Hindlimb muscle (tissue), 1 donor: ENCODE data around the gene UPF3B. TPM values are rescaled to one million over a fixed set of nuclear protein-coding genes. Genes with fewer than 3 reads are reported as not detected.
A peak's percentile ranks its signal among the peaks of the same experiment; 100 is the strongest.
"Not testable (repeated sequence)": the region's sequence is repeated elsewhere in the genome, so short reads cannot be mapped to it uniquely, and the experiment has no call there.

Experiments
- DNase-seq: peaks from one replicate; pipeline ENCODE4 v3.0.0-alpha.2; 2013
- polyA plus RNA-seq: library from polyadenylated mRNA; unstranded; fragments of 120-200 nt; gene quantifications from one replicate; pipeline ENCODE4 v1.2.1, GENCODE V29; 2013; ENCODE audit not compliant: insufficient read length

UPF3B gene
- polyA plus RNA-seq, 1 donor: 14.6 TPM

- not testable (repeated sequence) for DNase-seq
Measured at GRCh38 chrX:119821703-119822102, 31.1 kb downstream of the UPF3B start.

GRCh38 chrX:119817130-119817690 is 35.6 kb downstream of the UPF3B start:
- DNase-seq: no peak

GRCh38 chrX:119816300-119816699 is 36.5 kb downstream of the UPF3B start:
- DNase-seq: no peak

GRCh38 chrX:119809185-119809666 is 43.5 kb downstream of the UPF3B start:
- no peak for DNase-seq

- not testable (repeated sequence) for DNase-seq
Measured at GRCh38 chrX:119808461-119808860, 44.3 kb downstream of the UPF3B start.

GRCh38 chrX:119802546-119802945 is 50.2 kb downstream of the UPF3B start:
- no peak for DNase-seq

- no peak for DNase-seq
Measured at GRCh38 chrX:119801253-119802221, 51.2 kb downstream of the UPF3B start.

GRCh38 chrX:119791437-119792231 is 61.1 kb downstream of the UPF3B start, which contains the start of gene RPL39:
Gene RPL39 (minus strand): TSS chrX:119791630. CDS start chrX:119791576, 54 bp downstream.
- DNase-seq: peak; percentile 88

GRCh38 chrX:119790977-119791436 is 61.8 kb downstream of the UPF3B start:
- DNase-seq: peak; percentile 47

GRCh38 chrX:119784747-119785446 is 67.9 kb downstream of the UPF3B start:
- no peak for DNase-seq

Other genes starting within 250 kb of the UPF3B start
- 6.7 TPM for gene NKRF, start 246.5 kb downstream of the UPF3B start, polyA plus RNA-seq
- gene SEPTIN6, start 159.8 kb downstream of the UPF3B start, polyA plus RNA-seq: 24.4 TPM
- gene SOWAHD, start 94.4 kb downstream of the UPF3B start, polyA plus RNA-seq: 1.1 TPM
- gene RPL39, start 61.3 kb downstream of the UPF3B start, polyA plus RNA-seq: 2,825 TPM
- gene RNF113A, start 18.8 kb upstream of the UPF3B start, polyA plus RNA-seq: 9.2 TPM
- 79.5 TPM for gene NDUFA1, start 18.9 kb upstream of the UPF3B start, polyA plus RNA-seq
- not detected for gene AKAP14, start 42.9 kb upstream of the UPF3B start, polyA plus RNA-seq
- gene NKAP, start 90.8 kb upstream of the UPF3B start, polyA plus RNA-seq: 7.8 TPM
- not detected for gene RHOXF2B, start 224.7 kb upstream of the UPF3B start, polyA plus RNA-seq